ENCODE data around the gene POPDC3.
"Not testable (repeated sequence)": the region's sequence is repeated elsewhere in the genome, so short reads cannot be mapped to it uniquely, and the experiment has no call there.

Gene POPDC3

GRCh38 chr6:105179244-105180065 is at the start of gene POPDC3:
TSS of gene POPDC3 (minus strand) at chr6:105180014. CDS start at chr6:105161909, 18,105 bp downstream.
- DNase-seq (ENCODE audit: insufficient read length, low spot score) (peak; percentile 20), FAIRE-seq (no peak)

GRCh38 chr6:105227295-105227767 is 47.5 kb upstream of the POPDC3 start:
- FAIRE-seq (no peak), DNase-seq (ENCODE audit: insufficient read length, low spot score) (no peak)

- no peak for DNase-seq (ENCODE audit: insufficient read length, low spot score)
- no peak for FAIRE-seq
Measured at GRCh38 chr6:105226598-105227294, 46.9 kb upstream of the POPDC3 start.

GRCh38 chr6:105223242-105223641 is 43.4 kb upstream of the POPDC3 start:
- DNase-seq (ENCODE audit: insufficient read length, low spot score) (no peak), FAIRE-seq (no peak)

- not testable (repeated sequence) for FAIRE-seq; DNase-seq (ENCODE audit: insufficient read length, low spot score)
Measured at GRCh38 chr6:105221219-105221618, 41.4 kb upstream of the POPDC3 start.

- FAIRE-seq = no peak
- DNase-seq (ENCODE audit: insufficient read length, low spot score) = no peak
Measured at GRCh38 chr6:105220186-105220585, 40.4 kb upstream of the POPDC3 start.

- DNase-seq (ENCODE audit: insufficient read length, low spot score); FAIRE-seq: not testable (repeated sequence)
Measured at GRCh38 chr6:105219218-105219617, 39.4 kb upstream of the POPDC3 start.

- DNase-seq (ENCODE audit: insufficient read length, low spot score) (no peak), FAIRE-seq (no peak)
Measured at GRCh38 chr6:105215506-105215905, 35.7 kb upstream of the POPDC3 start.

- no peak for DNase-seq (ENCODE audit: insufficient read length, low spot score)
- FAIRE-seq = no peak
Measured at GRCh38 chr6:105214668-105215067, 34.9 kb upstream of the POPDC3 start.

GRCh38 chr6:105213272-105213671 is 33.5 kb upstream of the POPDC3 start:
- no peak for DNase-seq (ENCODE audit: insufficient read length, low spot score)
- no peak for FAIRE-seq

GRCh38 chr6:105212587-105212986 is 32.8 kb upstream of the POPDC3 start:
- FAIRE-seq = no peak
- DNase-seq (ENCODE audit: insufficient read length, low spot score) = no peak

GRCh38 chr6:105211831-105212230 is 32.0 kb upstream of the POPDC3 start:
- no peak for FAIRE-seq
- DNase-seq (ENCODE audit: insufficient read length, low spot score) = no peak

GRCh38 chr6:105210932-105211531 is 31.2 kb upstream of the POPDC3 start:
- DNase-seq (ENCODE audit: insufficient read length, low spot score) = no peak
- no peak for FAIRE-seq

- no peak for DNase-seq (ENCODE audit: insufficient read length, low spot score)
- peak; percentile 33 for FAIRE-seq
Measured at GRCh38 chr6:105209950-105210706, 30.3 kb upstream of the POPDC3 start.

- no peak for DNase-seq (ENCODE audit: insufficient read length, low spot score)
- no peak for FAIRE-seq
Measured at GRCh38 chr6:105207524-105208269, 27.9 kb upstream of the POPDC3 start.

- FAIRE-seq = no peak
- no peak for DNase-seq (ENCODE audit: insufficient read length, low spot score)
Measured at GRCh38 chr6:105204768-105205167, 25.0 kb upstream of the POPDC3 start.

GRCh38 chr6:105204331-105204730 is 24.5 kb upstream of the POPDC3 start:
- FAIRE-seq (no peak), DNase-seq (ENCODE audit: insufficient read length, low spot score) (no peak)

- no peak for FAIRE-seq
Measured at GRCh38 chr6:105202486-105202885, 22.7 kb upstream of the POPDC3 start.

GRCh38 chr6:105200133-105200730 is 20.4 kb upstream of the POPDC3 start:
- FAIRE-seq = no peak
- DNase-seq (ENCODE audit: insufficient read length, low spot score) = no peak

More at GRCh38 chr6:105202486-105202885, 22.7 kb upstream of the POPDC3 start:
- no peak for DNase-seq (ENCODE audit: insufficient read length, low spot score)

- no peak for DNase-seq (ENCODE audit: insufficient read length, low spot score)
- no peak for FAIRE-seq
Measured at GRCh38 chr6:105199711-105200110, 19.9 kb upstream of the POPDC3 start.

Measured in GM19239 (cell line).